ENCODE results near the gene EGFR.

The EGFR gene

DNA sequence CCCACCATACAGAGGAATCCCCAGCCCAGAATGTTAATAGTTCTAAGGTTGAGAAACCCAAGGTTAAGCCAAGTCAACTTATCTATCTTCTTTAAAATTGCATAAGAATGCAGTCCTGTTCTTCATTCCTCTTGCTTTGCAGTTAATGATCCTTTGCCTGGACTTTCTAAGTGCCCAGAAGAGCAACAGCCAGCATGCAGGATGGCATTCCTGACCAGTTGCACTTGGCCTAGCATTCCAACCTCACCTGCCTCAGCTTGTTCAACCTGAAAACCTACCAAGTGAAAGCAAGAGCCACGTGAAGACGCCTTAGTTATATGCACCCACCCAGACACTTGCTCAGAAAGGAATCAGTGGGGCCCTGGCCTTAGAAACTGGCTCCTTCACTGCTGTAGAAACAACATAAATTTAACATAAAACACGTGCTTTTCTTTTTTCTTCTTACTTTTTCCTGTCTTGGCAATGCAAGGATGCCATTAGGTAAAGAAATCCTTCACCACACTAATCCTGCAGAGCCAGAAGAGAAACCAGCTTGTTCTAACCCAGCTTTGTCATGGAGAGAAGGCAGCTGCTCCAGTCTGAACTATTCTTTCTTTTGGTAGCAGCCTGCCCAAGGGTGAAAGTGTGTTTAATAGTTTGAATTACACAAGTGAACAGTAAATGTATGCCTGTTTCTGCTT lies 25.0 kb downstream of the EGFR start:
- no peak for DNase-seq

GRCh38 chr7:55044371-55044717 lies 25.5 kb downstream of the EGFR start:
- DNase-seq, result no peak

DNA sequence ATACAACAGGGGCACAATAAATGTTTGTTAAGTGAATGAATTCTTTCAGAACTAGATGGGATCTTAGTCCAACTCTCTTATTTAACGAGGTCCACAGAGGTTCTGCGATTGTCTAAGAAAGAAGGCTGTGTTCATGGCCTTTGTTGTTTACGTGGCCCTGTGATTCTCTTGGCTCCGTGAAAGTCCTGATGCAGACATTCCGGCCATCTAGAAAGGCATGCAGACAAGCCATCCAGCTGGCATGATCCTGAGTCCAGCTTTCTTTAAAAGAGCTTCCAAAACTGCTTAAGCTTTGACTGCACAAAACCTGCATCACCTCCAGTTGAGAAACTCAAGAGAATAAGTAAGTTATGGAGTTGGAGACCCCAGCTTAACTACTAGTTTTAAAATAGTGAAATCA lies 26.0 kb downstream of the EGFR start:
- no peak for DNase-seq

- no peak for DNase-seq
Measured at GRCh38 chr7:55046582-55047342, 27.9 kb downstream of the EGFR start.

GRCh38 chr7:55048221-55048859 lies 29.5 kb downstream of the EGFR start:
- no peak for DNase-seq

- DNase-seq, result no peak
Measured at GRCh38 chr7:55050281-55050680, 31.5 kb downstream of the EGFR start.

DNA sequence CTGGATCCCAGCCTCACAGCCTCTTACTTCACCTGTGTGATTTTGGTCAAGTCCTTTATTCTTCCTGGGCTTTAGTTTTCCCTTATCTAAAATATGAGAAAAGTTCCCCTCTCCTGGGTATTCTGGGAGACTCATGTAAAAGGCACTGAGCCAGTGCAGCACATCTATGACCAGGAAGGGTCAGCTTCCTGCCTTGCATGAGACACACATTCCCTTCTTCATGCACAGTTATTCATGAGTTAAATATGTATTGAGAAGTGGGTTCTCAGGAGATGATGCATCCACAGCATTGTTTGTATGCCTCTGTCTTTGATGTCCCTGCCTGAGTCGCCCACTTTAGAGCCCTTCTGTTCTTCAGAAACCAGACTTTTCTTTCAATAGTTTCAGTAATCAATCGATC lies 33.3 kb downstream of the EGFR start:
- DNase-seq, result no peak

- no peak for DNase-seq
Measured at GRCh38 chr7:55052741-55053427, 34.1 kb downstream of the EGFR start.

GRCh38 chr7:55053651-55054571 lies 35.1 kb downstream of the EGFR start:
- no peak for DNase-seq

DNA sequence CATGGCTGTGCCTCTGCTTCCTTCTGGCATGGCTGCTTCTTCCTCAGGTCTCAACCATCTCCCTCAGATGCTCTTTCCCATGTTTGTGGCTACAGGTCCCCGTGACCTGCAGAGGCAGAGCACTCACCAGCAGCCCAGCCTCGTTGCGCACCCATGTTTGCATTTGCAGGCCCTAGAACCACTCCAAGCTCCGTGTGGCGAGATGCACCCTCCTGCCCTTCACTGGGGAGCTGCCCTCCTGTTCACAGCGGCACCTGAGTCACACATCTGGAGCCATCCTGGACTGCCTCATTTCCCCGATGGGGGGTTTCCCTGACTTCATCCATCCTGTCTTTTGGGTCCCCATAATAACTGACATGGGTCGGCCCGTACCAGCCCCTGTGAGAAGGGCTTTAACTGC lies 35.9 kb downstream of the EGFR start:
- no peak for DNase-seq

- no peak for DNase-seq
Measured at GRCh38 chr7:55055479-55055878, 36.7 kb downstream of the EGFR start.

- no peak for DNase-seq
Measured at GRCh38 chr7:55056068-55056467, 37.3 kb downstream of the EGFR start.

- no peak for DNase-seq
Measured at GRCh38 chr7:55056577-55057480, 38.0 kb downstream of the EGFR start.

DNA sequence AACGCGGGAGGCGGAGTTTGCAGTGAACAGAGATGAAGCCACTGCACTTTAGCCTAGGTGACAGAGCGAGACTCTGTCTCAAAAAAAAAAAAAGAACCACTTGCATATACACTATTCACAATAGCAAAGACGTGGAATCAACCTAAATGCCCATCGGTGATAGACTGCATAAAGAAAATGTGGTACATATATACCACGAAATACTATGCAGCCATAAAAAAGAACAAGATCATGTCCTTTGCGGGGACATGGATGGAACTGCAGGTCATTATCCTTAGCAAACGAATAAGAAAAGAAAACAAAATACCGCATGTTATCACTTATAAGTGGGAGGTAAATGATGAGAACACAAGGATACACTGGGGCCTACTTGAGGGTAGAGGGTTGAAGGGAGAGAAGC lies 39.5 kb downstream of the EGFR start:
- DNase-seq, result no peak

DNA sequence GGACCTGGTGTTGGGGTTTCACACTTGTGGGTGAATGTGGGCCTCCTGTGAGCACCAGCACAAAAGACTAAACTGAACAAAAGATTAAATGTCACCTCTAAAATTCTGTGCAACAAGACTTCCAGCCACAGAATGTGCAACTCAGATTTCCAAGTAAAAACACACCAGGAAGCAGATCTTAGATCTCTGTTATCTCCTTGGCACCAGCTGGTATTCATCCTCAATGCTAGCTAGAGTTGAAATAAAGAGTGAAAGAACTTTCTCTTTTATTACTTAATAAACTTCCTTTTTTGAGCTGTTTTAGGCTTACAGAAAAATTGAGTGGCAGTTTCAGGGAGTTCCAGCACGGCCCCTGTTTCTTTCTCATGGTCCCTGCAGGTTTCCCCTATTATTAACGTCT lies 40.2 kb downstream of the EGFR start:
- no peak for DNase-seq

GRCh38 chr7:55060085-55060484 lies 41.3 kb downstream of the EGFR start:
- DNase-seq, result no peak

DNA sequence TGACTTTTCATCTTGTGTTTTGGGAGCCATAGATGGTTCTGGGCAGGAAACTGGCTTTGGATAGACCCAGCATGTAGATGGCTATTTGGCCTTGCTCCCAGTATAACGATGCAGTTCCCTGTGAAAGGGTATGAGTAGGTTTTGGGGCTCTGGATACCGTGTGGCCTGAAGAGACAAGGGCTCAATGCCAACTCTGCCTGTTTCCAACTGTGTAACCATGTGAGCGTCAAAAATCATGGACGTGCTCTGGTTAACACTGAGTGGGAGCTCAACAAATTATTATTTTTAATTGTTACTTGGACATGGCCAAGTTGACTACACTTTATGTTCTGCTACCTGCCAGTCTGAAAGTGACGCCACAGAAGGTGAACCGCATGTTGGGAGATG lies 41.8 kb downstream of the EGFR start:
- DNase-seq, result no peak

DNA sequence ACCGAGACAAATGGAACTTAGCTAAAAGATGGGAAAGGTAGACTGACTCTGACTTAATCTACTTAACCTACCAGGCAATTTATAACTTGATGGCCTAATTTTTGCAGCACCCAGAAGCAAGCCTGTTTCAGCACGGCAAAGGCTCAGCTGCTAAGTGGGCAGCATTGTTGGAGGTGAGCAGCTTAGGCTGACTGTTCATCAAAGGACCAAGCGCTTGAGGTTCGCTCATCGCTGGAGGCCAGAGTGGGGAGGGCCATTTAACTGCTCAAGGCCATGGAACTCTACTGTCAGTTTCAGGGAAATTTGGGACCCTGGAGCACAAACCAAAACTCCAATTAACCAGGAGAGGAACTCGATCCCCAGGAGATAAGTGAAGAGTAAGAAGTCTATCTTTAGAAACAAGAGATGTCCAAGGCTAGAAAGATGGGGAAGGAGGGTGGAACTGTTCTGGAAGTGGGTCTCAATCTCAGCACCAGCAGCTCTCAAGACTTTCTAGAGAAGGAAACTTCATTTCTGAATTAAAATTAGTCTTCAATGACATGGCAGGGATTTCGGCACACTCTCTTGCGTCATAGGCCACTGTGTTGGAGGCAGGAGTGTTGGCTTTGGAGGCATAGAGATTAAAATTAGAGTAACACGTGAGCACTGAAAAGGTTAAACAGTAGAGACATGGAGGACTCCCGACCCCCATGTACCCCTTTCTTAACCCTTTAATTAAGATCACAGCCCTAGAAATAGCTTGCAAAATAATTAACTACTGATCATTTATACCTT lies 43.1 kb downstream of the EGFR start:
- DNase-seq, result no peak

GRCh38 chr7:55063061-55063460 lies 44.2 kb downstream of the EGFR start:
- DNase-seq, result no peak

- no peak for DNase-seq
Measured at GRCh38 chr7:55063633-55064032, 44.8 kb downstream of the EGFR start.

GRCh38 chr7:55065079-55065478 lies 46.3 kb downstream of the EGFR start:
- no peak for DNase-seq
